Measurements from ENCODE around the gene LRRC49. TPM values are rescaled to one million over a fixed set of nuclear protein-coding genes. Genes with fewer than 3 reads are reported as not detected.
A peak's percentile ranks its signal among the peaks of the same experiment; 100 is the strongest.
"Not testable (repeated sequence)": the region's sequence is repeated elsewhere in the genome, so short reads cannot be mapped to it uniquely, and the experiment has no call there.

The LRRC49 gene
- total RNA-seq, 1 experiment from 2014 or later = 12.5 TPM

DNA sequence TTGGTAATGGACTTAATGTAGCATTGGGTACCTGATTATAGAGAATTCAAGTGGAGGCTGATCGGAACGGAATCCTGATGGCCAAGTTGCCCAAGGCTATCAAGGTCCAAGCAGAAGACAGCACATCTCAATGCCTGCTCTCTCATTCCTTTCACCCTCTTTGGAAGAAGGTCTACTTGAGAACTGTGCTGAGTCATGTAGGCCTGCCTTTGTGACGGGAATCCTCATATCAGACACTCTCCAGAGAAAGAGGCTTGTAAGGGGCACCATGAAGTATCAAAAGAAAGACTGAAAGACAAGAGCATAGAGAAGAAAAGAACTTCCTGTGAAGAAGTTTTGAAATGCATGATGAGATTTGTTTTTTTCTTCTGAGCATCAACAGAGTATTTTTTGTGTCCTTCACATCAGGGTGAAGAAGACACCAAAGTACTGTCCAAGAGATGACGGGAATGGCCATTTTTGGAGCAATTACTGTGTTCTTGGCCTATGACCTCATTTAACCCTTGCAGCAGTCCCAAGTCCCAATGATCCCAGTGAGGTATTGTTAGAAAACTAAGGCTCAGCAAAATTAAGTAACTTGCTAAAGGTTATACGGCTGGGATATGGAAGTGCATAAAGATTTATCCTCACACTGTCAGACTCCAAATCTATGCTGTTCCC is 25.5 kb upstream of the LRRC49 start:
- no peak for DNase-seq (ENCODE audit: extremely low read depth, low read depth)

DNA sequence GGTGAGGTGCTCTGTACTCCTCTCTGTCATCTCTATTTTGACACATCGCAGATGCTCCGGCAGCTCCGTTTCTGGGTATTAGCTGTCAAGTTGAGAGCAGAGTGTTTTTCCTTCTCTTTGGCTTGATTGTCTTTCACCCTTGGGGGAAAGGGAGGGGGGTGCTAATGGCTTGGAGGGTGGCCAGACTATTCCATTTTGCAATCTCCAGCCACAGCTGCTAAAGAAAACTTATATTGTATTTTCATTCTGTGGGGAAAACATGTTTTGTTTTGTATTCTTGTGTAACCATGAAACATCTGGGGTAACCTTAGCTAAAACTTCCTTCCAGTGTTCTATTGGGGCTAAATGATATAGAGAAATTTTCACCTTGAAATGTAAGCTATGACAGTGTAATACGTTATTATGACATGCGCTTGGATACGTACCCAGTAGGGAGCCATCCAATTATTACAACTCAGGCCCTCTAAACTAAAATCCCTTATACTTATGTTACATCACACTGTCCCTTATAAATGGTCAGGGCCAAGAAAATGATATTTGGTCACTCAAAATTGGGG is 24.6 kb upstream of the LRRC49 start:
- no peak for DNase-seq (ENCODE audit: extremely low read depth, low read depth)

DNA sequence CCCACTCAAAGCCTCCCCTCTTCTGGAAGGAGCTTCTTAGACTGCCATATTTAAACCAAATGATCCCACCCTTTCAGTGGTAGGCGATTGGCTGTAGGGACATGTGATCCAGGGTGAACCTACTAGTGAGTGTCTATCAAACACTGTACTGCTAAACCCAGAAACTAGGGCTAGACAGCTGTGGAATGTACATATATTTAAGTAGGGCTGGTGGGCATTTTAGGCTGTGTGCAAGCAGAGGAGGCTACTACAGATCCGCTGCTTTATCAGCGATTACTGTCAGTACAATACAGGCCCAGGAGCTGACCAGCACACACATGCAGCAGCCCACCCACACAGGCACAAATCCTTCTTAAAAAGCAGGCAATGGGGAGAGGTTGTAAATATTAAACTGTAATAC is 23.3 kb upstream of the LRRC49 start:
- DNase-seq (ENCODE audit: extremely low read depth, low read depth) = no peak

DNA sequence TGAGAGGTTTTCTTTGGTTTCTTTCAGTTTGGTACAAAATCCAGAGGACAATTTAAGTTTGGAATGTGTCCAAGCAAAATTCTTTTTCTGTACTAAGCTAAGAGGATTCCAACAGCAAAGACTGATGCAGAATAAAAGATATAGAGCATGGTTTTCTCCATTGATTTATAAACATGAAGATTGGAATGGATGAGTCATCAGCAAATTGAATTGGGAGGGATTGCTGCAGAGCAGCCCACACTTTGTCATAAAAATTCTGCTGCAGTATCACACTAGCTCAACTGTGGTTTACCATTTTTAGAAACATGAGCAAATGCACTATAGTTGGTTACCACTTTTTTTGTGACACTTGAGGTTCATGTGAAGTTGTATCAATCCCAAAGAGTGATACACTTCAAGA is 22.6 kb upstream of the LRRC49 start:
- DNase-seq (ENCODE audit: extremely low read depth, low read depth) = no peak

DNA sequence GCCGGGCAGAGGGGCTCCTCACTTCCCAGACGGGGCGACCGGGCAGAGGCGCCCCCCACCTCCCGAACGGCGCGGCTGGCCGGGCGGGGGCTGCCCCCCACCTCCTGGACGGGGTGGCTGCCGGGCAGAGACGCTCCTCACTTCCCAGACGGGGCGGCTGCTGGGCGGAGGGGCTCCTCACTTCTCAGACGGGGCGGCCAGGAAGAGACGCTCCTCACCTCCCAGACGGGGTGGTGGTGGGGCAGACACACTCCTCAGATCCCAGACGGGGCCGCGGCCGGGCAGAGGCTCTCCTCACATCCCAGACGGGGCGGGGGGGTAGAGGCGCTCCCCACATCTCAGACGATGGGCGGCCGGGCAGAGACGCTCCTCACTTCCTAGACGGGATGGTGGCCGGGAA is 21.1 kb upstream of the LRRC49 start:
- DNase-seq (ENCODE audit: extremely low read depth, low read depth) = not testable (repeated sequence)

DNA sequence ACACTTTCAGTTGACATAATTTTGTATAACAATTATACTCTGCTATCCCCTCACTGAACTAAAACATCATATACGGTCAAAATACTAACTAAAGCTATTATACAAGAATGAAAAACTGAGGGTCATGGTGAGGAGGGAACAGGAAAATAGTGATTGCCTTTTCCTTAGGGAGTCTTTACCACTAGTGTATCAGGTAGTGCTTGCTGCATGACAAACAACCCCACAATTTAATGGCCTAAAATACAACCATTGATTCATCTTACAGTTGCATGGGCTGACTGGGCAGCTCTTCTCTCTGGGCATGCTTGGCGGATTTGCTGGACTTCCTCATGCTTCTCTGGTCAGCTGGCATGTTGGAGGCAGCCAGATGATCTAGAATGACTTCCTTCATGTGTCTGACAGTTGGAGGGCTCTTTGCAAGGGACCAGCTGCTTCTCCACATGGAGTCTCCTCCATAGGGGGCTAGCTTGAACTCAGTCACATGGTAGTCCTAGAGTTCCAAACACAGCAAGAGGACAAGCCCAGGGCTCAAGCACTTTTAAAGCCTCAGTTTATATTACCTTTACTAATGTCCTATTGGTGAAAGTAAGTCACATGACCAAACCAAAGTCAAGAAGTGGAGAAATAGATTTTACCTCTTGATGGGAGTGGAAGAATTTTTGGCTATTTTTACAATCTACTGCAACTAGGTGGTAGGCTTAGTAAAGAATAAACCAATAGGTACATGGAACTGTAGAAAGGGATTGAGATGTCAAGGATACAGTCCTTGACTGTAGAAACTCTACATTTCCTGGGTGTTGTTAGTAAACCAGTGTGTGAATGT is 19.2 kb upstream of the LRRC49 start:
- DNase-seq (ENCODE audit: extremely low read depth, low read depth) = no peak

DNA sequence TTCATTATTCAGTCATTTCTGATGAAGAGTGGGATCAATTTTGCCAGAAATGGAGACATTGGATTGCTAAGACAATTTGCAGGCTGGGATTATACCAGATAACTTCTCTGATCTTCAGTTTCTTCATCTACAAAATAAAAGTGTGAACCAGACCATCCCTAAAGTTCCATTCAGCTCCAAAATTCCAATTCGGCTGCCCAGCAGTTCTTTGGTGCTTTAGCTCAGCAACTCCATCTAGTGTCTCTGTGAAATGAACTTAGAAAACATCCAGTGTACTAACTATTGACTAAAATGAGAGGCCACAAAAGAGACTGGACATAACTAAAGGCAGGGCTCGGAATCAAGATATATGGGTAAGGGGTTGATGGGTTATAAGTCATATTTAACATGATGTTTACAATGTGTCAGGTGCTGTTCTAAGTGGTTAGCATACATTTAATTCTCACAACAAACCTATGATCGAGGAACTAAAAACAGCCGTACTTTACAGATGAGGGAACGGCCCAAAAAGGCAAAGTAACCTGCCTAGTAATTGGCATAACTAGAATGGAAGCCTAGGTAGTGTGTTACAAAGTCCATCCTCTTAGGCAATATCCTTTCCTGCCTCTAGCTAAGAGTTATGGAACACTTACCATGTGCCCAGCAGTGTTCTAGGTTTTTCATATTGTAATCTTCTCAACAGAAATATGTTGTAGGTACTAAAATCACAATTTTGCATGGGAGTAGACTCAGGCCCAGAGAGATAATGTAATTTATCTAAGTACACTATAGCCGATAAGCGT is 17.4 kb upstream of the LRRC49 start:
- peak; percentile 33 for DNase-seq (ENCODE audit: extremely low read depth, low read depth)

DNA sequence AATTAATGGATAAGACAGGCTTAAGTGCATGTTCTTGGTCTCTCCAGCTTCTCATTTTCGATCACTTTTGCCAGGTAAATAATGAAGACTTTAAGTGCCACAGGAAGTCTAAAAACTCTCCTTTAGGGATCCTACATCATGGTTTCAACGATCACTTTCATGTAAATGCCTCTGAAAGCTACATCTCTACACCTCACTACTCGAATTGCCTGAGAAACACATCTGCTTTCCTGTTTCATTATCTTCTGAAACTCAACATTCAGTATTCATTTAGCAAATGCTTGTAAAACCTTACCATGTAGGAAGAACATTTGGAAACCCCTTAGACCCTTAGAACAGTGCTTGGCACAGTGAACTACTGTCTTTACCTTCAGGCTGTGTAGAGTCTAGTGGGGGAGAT is 16.6 kb upstream of the LRRC49 start:
- no peak for DNase-seq (ENCODE audit: extremely low read depth, low read depth)

DNA sequence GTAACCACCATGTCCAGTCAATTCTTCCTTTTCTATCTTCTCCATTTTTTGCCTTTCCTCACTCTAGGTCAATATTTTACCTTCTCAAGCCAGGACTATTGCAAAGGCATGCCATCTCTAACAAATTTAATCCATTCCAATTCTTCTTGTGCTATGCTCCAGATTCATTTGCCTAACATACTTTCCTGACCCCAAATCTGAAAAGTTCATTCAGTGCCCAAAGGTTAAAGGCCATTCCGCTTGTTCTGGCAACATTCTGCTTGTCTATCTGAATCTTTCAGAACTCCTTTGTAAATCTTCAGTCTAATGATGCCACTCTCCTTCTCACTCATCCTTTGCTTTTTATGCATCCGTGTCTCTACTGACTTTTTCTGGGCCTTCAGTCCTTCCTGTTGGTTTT is 15.9 kb upstream of the LRRC49 start:
- DNase-seq (ENCODE audit: extremely low read depth, low read depth) = no peak

DNA sequence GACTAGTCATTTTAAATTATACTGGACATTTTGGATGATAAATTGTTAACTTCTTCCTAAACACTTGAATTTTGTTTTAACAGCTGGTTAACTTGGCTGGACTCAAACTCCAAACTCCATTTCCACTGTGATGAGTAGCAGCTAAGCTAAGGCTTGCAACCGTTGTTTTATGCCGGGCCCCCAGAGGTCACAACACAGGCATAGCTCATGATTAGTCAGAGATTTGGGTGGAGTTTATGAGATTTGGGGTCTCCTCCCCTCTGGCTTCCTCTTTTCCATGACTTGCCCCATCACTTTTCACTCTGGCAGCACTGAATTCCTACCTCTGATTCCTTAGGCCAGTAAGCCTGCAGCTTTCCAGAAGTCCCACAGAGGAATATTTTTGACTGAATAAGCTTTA is 13.2 kb upstream of the LRRC49 start:
- no peak for DNase-seq (ENCODE audit: extremely low read depth, low read depth)

DNA sequence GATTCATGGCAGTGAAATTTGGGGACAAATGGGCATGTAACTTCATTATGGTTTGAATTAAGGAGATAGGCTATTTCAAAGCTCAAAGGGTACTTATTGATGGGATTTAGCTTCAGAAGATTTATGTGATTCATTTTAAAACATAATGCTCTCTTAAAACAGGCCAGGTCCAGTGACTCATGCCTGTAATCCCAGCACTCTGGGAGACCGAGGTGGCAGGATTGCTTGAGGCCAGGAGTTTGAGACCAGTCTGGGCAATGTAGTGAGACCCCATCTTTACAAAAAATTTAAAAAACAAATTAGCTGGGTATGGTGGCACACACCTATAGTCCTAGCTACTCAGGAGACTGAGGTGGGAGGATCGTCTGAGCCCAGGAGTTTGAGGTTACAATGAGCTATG is 11.8 kb upstream of the LRRC49 start:
- DNase-seq (ENCODE audit: extremely low read depth, low read depth) = no peak

DNA sequence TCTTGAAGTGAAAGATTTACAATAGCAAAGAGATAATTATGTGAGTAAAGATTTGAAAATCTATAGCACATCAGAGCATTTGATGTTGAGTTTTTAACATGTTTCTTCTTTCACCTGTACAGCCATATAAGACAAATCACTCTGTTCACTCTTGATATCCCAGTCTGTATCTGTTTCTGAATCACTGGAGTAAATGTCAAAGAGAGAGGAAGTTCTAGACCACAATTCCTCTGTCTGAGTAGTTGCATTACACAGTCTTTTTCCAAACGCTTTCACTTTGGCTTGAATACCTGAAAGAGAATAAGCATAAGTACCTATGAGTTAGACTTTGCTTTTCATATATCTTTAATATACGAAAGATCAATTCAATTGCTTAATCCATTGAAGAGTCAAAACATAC is 10.3 kb upstream of the LRRC49 start:
- no peak for DNase-seq (ENCODE audit: extremely low read depth, low read depth)

DNA sequence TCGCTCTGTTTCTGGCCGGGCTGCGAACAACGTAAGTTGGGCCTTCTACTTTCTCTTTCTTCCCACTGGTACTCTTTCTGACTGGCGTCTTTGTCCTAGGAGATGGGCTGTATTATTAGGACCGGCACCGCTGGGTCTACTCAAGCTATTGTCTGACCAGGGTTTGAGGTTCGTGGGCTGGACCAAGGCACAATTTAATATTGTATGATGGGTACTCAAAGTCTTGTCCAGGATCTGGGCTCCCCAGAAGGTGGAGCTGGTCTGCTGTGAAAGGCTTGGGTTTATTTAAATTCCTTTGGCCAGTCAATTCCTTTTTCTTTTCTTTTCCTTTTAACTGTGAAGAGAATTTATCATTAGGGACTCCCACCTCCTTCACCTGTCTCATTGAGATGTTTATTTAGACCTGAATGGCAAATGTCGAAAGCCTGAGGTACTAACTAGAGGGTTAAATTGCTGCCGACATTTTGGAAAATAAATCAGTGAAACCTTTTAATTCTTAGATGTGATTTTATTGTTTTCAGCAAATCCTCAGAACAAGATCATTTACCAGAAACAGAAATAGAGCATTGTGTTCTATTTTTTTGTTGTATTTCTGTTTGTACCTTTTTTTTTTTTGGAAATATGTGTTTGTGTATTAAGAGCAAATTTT is 410 bp downstream of the LRRC49 start:
- DNase-seq (ENCODE audit: extremely low read depth, low read depth) = peak; percentile 45

DNA sequence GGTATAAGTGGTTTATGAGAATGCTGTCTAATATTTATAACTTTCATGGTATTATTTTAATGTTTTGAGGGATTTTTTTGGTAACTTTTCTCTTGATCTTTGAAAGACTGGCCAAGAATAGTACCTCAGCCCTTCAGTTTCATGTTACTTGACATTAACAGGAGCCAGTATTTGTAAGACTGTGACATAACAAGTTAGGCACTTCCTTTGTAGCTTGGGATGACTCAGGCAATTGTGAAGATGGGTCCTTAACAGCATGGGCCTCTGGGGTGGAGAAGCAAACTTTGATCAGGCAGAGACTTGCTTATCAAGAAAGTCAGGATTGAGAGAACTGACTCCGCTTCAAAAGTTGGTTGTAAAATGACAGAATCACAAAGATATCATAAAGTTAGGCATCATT is 9.5 kb downstream of the LRRC49 start:
- DNase-seq (ENCODE audit: extremely low read depth, low read depth) = peak; percentile 24

DNA sequence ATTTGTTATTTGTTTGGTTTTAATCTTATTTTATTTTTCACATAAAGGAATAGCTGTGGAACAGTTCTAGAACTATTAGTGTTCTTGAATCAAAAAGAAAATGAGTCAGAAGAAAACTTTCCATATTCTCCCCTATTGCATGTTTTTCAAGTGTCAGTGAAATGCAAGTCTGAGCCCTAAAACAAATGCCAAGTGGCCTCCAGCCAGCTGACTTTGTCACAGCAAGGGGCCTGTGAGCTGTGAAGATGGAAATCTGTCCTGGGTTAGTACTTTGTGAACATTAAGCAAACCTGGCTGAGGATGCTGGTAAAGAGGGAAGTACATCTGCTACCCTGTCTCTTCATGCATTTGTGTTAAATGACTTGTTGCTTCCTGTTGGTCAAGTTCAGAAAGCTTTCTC is 14.2 kb downstream of the LRRC49 start:
- no peak for DNase-seq (ENCODE audit: extremely low read depth, low read depth)

DNA sequence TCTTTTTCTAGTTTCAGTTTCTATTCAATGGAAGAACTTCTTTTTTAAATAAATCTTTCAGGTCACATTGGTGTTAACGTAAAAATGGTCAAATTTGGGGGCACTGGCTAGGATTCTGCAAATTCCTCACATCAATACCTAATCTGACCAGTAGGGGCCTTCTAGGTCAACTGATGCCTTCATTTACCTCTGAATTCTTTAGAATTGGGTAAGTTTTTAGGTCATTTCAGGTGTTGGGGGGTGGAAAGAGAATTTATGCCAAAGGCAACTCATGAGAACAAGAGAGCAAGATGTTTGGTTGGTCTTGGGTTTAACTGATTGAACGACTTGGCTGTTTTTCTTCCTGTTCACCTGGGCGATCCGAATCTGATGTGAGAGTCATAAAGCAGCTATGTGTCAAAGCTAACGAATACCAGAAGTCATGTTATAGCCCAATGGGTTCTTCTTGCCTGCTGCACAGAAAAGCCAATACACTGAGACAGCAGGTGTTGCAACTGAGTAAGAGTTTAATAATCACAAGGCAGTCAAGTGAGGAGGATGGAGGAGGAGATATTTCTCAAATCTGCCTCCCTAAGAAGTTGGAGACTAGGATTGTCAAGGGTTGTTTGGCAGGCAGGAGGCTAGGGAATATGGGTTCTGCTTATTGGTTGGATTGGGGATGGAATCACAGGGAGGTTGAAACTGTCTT is 15.3 kb downstream of the LRRC49 start:
- DNase-seq (ENCODE audit: extremely low read depth, low read depth) = no peak

DNA sequence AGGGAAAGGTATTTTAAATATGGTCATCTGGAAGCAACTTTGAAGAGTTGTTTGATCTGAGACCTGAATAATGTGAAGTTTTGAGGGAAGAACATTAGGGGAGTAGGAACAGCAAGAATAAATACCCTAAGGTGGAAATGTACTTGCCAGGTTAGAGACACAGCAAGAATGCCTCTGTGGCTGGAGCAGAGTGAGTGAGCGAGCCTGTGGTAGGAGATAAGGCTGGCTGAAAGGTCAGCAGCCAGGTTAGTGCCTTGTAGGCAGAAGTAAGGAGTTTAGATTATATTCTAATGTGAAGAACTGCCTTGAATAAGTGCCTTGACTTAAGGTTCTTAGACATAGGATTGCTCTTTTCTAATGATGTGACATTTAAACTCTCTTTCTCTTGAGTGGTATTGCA is 18.3 kb downstream of the LRRC49 start:
- no peak for DNase-seq (ENCODE audit: extremely low read depth, low read depth)

DNA sequence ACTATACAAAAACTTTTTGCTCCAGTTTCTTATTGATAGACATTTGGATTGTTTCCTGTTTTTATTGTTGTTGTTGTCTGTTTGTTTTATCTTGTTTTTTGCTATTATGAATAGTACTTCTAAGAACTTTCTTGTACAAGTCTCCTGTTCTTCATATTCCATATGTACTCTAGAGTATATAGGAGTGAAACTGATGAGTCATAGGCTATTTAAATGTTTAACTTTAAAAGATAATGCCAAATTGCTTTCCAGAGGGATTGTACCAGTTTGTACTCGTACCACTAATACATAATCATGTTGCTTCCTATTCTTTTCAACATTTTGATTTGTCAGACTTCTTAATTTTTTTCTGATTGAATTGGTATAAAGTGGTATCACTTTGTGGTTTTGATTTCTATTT is 19.6 kb downstream of the LRRC49 start:
- DNase-seq (ENCODE audit: extremely low read depth, low read depth) = no peak

DNA sequence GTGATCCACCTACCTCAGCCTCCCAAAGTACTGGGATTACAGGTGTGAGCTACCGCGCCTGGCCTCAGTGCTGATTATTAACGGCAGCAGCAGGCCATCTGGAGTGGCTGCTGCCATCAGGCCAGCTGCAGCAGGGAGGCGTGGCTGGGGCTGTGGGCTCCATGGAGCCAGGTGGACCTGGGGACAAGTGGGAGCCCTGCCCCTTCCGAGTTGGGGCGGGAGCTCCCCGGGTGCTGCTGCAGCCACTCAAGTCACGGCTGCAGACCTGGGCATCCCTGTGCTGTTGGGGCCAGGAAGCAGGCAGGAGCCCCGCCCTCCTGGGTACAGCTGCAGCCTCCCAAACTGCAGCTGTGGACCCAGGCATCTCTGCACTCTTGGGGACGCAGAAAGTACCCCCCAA is 23.9 kb downstream of the LRRC49 start:
- no peak for DNase-seq (ENCODE audit: extremely low read depth, low read depth)

DNA sequence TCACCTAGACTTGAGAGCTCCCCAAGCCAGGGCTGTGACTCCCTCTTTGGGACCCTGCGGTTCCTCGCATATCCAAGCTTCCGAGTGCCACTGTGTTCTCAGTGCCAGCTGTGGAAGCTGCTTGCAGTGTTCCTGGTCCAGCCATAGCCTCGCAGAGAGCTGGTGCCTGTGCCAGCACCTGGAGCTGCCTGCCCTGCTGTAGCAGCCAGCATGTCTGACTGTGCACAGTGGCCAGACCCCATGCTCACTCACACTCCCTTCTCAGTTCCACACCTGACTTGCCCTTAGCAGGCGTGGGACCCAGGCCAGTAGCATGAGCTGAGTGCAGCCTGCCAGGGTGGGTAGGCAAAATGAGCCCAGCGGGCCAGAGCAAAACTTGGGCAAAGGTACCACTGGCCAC is 25.3 kb downstream of the LRRC49 start:
- no peak for DNase-seq (ENCODE audit: extremely low read depth, low read depth)
